HepG2 (cell line): ENCODE measurements around the gene KDM5A. TPM values are rescaled to one million over a fixed set of nuclear protein-coding genes. Genes with fewer than 3 reads are reported as not detected.
A peak's percentile ranks its signal among the peaks of the same experiment; 100 is the strongest.
"Not testable (repeated sequence)": the region's sequence is repeated elsewhere in the genome, so short reads cannot be mapped to it uniquely, and the experiment has no call there.

Experiments
- ATAC-seq: fragments of 200-7000 bp; cut with Tn5 transposase; 3 replicates; pipeline ENCODE4 v1.9.1; 2020; ENCODE audit warnings: mild to moderate bottlenecking, moderate library complexity
- BruUV-seq: library from RNA; stranded (reverse); fragments of 400-500 nt; replicated peaks from 2 replicates; lab custom pipeline; 2021; lab: Mats Ljungman, UMichigan
- CTCF ChIA-PET: fragments of 300-600 bp; formaldehyde crosslinking; extraction: SDS; loops from one replicate; lab custom pipeline; 2021; ENCODE audit warnings: low total read pairs, inconsistent platforms, low intra/inter-chr PET ratio; lab: Yijun Ruan, JAX
- POLR2A ChIA-PET: fragments of 350-600 bp; sonication (Branson Sonifier 250); formaldehyde crosslinking; loops from one replicate; lab custom pipeline; 2020; ENCODE audit warnings: antibody characterized with exemption, inconsistent platforms; lab: Yijun Ruan, JAX
- DNase-seq: peaks from one replicate; pipeline ENCODE4 v3.0.0-alpha.2; 2015; ENCODE audit warnings: low spot score
- FAIRE-seq: peaks from 3 replicates; lab custom pipeline; 2011; peaks lifted over from hg19 to GRCh38; lab: Jason Lieb, UNC
- H2AFZ ChIP-seq: one replicate; pipeline ENCODE4 v1.6.1; 2011; ENCODE audit warnings: low read length, inconsistent platforms
- H3K27ac ChIP-seq: fragments of 300-600 bp; 3 replicates; pipeline ENCODE4 v1.8.0; 2011; ENCODE audit warnings: mixed run types, mild to moderate bottlenecking, mixed read lengths, low read length, inconsistent platforms; ENCODE audit not compliant: insufficient read depth; ENCODE audit errors: extremely low read length
- H3K27me3 ChIP-seq, 2 experiments: fragments of 200-600 bp in 1 of 2; 2 replicates in 1 of 2; 3 replicates in 1 of 2; pipeline versions ENCODE4 v1.6.0 to v1.8.0; 2011; ENCODE audit warnings: low read length in 2 of 2, mild to moderate bottlenecking in 2 of 2, moderate library complexity in 2 of 2, inconsistent platforms in 1 of 2; ENCODE audit not compliant: insufficient read depth in 2 of 2, control insufficient read depth in 1 of 2
- H3K36me3 ChIP-seq, 2 experiments: fragments of 200-600 bp in 1 of 2; replicated peaks in 1 of 2; 2 replicates in 1 of 2; 3 replicates in 1 of 2; pipeline versions ENCODE4 v1.5.1 to v1.8.0; 2011; ENCODE audit warnings: low read length in 2 of 2, inconsistent platforms in 1 of 2; ENCODE audit not compliant: insufficient read depth in 2 of 2, control insufficient read depth in 1 of 2
- H3K4me1 ChIP-seq: 2 replicates; pipeline ENCODE4 v1.5.1; 2012; ENCODE audit warnings: low read length, inconsistent platforms; ENCODE audit not compliant: insufficient read depth
- H3K4me2 ChIP-seq: 2 replicates; pipeline ENCODE4 v1.6.0; 2011; ENCODE audit warnings: low read depth, low read length, inconsistent platforms
- H3K4me3 ChIP-seq, 3 experiments: fragments of 200-600 bp in 1 of 3; sonication (generic), shearing (Covaris generic) in 1 of 3; replicated peaks in 1 of 3; 2 replicates each; pipeline ENCODE4 v1.5.1; 2011 to 2016; ENCODE audit warnings: low read length in 3 of 3, inconsistent platforms in 2 of 3, low read depth in 2 of 3, mild to moderate bottlenecking in 2 of 3, control low read depth in 1 of 3, mixed read lengths in 1 of 3; ENCODE audit not compliant: insufficient read depth in 1 of 3
- H3K79me2 ChIP-seq: one replicate; pipeline ENCODE4 v1.6.1; 2011; ENCODE audit warnings: low read length, inconsistent platforms; ENCODE audit not compliant: insufficient read depth
- H3K9ac ChIP-seq: 2 replicates; pipeline ENCODE4 v1.6.0; 2011; ENCODE audit warnings: mild to moderate bottlenecking, low read depth, low read length, inconsistent platforms; ENCODE audit not compliant: insufficient read depth
- H3K9me3 ChIP-seq: 2 replicates; pipeline ENCODE4 v1.5.1; 2012; ENCODE audit warnings: mild to moderate bottlenecking, low read length
- H4K20me1 ChIP-seq: 2 replicates; pipeline ENCODE4 v1.6.0; 2011; ENCODE audit warnings: inconsistent platforms, mild to moderate bottlenecking, low read length, moderate library complexity; ENCODE audit not compliant: insufficient read depth
- GTF3A ChIP-seq: sonication (generic); formaldehyde crosslinking; conservative IDR thresholded peaks from 2 replicates; pipeline ENCODE4 v1.4.0; 2020; ENCODE audit warnings: mild to moderate bottlenecking, missing genetic modification reagents
- HNF4A ChIP-seq: sonication (generic); formaldehyde crosslinking; IDR thresholded peaks from 2 replicates; pipeline ENCODE4 v1.4.0; 2020; ENCODE audit warnings: missing genetic modification reagents
- ZNF607 ChIP-seq: sonication (generic); formaldehyde crosslinking; IDR thresholded peaks from 2 replicates; pipeline ENCODE4 v1.5.1; 2020; ENCODE audit warnings: missing genetic modification reagents, mild to moderate bottlenecking, borderline replicate concordance
- ZNF614 ChIP-seq: IDR thresholded peaks from 2 replicates; pipeline ENCODE4 v1.6.1; 2018; ENCODE audit warnings: missing biosample characterization, missing genetic modification reagents, inconsistent platforms, borderline replicate concordance
- ZNF883 ChIP-seq: sonication (generic); formaldehyde crosslinking; IDR thresholded peaks from 2 replicates; pipeline ENCODE4 v1.5.1; 2020; ENCODE audit warnings: mild to moderate bottlenecking, missing genetic modification reagents; ENCODE audit errors: not compliant biosample characterization
- WGBS: methylation state at CpG from one replicate; pipeline ENCODE4 v1.1.6; 2017; ENCODE audit warnings: low lambda C conversion rate; 5-methylcytosine and 5-hydroxymethylcytosine counted together
- in situ Hi-C: cut with HindIII; loops from 2 replicates; pipeline ENCODE4 v1.10.0; 2017; ENCODE audit warnings: low pct_unique_long_range_greater_than_20kb; ENCODE audit not compliant: extremely low pct_ligation_motif_present
- intact Hi-C: fragments of 100-400 bp; cut with micrococcal nuclease; formaldehyde crosslinking; loops from one replicate; pipeline ENCODE4 v1.10.0; 2022; ENCODE audit not compliant: unreplicated experiment
- polyA plus RNA-seq, 8 experiments: library from polyadenylated mRNA; depleted of rRNA in 3 of 8; stranded (reverse) in 7 of 8; unstranded in 1 of 8; fragments of >200 nt; fragmentation: Illumina TruSeq in 4 of 8; extraction: Trizol in 4 of 8; gene quantifications; 2 replicates each; pipeline versions ENCODE4 v1.2.1 to v1.2.3, GENCODE V29; 2011 to 2016; ENCODE audit warnings: low read depth in 4 of 8, missing spikeins in 1 of 8, mixed read lengths in 1 of 8; ENCODE audit not compliant: insufficient read depth in 1 of 8
- total RNA-seq, 5 experiments: library from RNA; depleted of rRNA; stranded (reverse); fragments of >200 nt; fragmentation: Illumina TruSeq; extraction: Trizol; gene quantifications; 2 replicates each; pipeline ENCODE4 v1.2.3, GENCODE V29; 2016; ENCODE audit warnings: low read depth in 1 of 5
- TF ChIP-seq, protein P1 (sequence below): sonication (generic); formaldehyde crosslinking; IDR thresholded peaks from 2 replicates; pipeline ENCODE4 v1.8.0; 2022; ENCODE audit warnings: mild to moderate bottlenecking, missing genetic modification reagents, moderate library complexity
- TF ChIP-seq, protein P2 (sequence below), 2 experiments: sonication (generic) in 1 of 2; formaldehyde crosslinking in 1 of 2; IDR thresholded peaks; 2 replicates each; pipeline versions ENCODE4 v1.4.0 to v1.6.1; 2016 to 2020; ENCODE audit warnings: borderline replicate concordance in 1 of 2, low read depth in 1 of 2, mild to moderate bottlenecking in 1 of 2, missing genetic modification reagents in 1 of 2

KDM5A gene
- total and polyA plus RNA-seq, 2 of the 13 experiments (the other 11 are each of a cell fraction or from before 2014, with no cell fraction given): 12.0 to 29.2 TPM

DNA sequence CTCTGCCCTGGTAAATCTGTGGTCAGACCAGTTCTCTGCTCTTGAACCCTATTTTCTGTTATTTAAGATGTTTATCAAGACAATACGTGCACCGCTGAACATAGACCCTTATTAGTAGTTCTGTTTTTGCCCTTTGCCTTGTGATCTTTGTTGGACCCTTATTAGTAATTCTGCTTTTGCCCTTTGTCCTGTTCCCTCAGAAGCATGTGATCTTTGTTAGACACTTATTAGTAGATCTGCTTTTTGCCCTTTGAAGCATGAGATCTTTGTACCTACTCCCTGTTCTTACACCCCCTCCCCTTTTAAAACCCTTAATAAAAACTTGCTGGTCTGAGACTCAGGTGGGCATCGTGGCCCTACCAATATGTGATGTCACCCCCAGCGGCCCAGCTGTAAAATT, 153.2 kb downstream of the KDM5A start:
- in situ Hi-C loops, H3K4me2 ChIP-seq, H3K79me2 ChIP-seq, H3K36me3 ChIP-seq, H4K20me1 ChIP-seq, H2AFZ ChIP-seq, CTCF ChIA-PET, intact Hi-C loops, ATAC-seq, H3K9ac ChIP-seq, H3K4me3 ChIP-seq, FAIRE-seq, H3K27me3 ChIP-seq, H3K9me3 ChIP-seq, BruUV-seq, DNase-seq, H3K27ac ChIP-seq: not testable (repeated sequence)
- TF ChIP-seq HNF4A (peak; percentile 33; the same call in 1 of the 2 replicates), ZNF614 (CRISPR knock-in tag) (peak; percentile 44; the same call in 1 of the 2 replicates)
- POLR2A ChIA-PET: interaction anchor here (1.6 to 1.7 kb wide), 3 partner anchors 13 to 23 kb away, joined by 4 to 12 read pairs (median 5); partner anchors contain the start of gene SLC6A12
- WGBS: 81% methylated on average over 4 of the region's 4 CpGs
- H3K4me1 ChIP-seq: peaks cover 58% of the 10 kb centered on the region

DNA sequence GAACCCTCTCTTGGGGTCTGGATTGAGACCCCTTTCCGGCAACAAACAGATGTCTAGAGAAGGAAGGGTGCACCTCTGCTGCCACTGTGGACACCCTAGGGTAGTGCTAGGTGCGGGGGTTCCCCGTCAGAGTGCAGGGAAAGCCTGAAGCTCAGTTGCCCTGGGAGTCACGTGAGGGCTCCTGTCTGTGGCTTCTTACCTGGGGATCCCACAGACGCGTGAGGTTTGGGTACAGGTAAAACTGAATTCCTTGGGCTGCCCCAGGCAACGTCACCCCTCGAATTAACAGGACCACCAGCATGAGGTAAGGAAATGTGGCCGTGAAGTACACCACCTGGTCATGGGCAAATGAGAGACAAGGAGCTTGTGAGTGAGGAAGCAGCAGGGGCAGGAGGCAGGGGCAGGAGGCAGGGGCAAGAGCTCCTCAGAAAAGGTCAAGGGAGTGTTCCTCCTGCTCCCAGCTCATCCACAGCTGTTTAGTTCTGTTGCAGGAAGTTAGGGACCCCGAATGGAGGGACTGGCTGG, 154.2 kb downstream of the KDM5A start:
- no peaks in the 10 kb centered on the region for H3K79me2 ChIP-seq
- no peaks in the 10 kb centered on the region for H4K20me1 ChIP-seq
- intact Hi-C loops: no loop called here
- in situ Hi-C loops: no loop called here
- H3K4me2 ChIP-seq: no peak overlapping the region
- ChIA-PET POLR2A (no interaction called here), CTCF (no interaction called here)
- H3K36me3 ChIP-seq: no peaks in the 10 kb centered on the region
- H2AFZ ChIP-seq: no peak overlapping the region
- DNase-seq (no peak), FAIRE-seq (no peak), ATAC-seq (no peak)
- peaks cover 0 to 3% of the 10 kb centered on the region in 2 experiments; a peak in 2 of 5 replicates for H3K27me3 ChIP-seq
- no peak overlapping the region for H3K4me3 ChIP-seq
- H3K9me3 ChIP-seq: peaks cover 4% of the 10 kb centered on the region; the same call in 1 of the 2 replicates
- TF ChIP-seq GTF3A (CRISPR knock-in tag) (no peak), ZNF607 (no peak), ZNF883 (CRISPR knock-in tag) (no peak)
- TF ChIP-seq, protein P1, sequence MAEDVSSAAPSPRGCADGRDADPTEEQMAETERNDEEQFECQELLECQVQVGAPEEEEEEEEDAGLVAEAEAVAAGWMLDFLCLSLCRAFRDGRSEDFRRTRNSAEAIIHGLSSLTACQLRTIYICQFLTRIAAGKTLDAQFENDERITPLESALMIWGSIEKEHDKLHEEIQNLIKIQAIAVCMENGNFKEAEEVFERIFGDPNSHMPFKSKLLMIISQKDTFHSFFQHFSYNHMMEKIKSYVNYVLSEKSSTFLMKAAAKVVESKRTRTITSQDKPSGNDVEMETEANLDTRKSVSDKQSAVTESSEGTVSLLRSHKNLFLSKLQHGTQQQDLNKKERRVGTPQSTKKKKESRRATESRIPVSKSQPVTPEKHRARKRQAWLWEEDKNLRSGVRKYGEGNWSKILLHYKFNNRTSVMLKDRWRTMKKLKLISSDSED: no peak
- TF ChIP-seq, protein P2, sequence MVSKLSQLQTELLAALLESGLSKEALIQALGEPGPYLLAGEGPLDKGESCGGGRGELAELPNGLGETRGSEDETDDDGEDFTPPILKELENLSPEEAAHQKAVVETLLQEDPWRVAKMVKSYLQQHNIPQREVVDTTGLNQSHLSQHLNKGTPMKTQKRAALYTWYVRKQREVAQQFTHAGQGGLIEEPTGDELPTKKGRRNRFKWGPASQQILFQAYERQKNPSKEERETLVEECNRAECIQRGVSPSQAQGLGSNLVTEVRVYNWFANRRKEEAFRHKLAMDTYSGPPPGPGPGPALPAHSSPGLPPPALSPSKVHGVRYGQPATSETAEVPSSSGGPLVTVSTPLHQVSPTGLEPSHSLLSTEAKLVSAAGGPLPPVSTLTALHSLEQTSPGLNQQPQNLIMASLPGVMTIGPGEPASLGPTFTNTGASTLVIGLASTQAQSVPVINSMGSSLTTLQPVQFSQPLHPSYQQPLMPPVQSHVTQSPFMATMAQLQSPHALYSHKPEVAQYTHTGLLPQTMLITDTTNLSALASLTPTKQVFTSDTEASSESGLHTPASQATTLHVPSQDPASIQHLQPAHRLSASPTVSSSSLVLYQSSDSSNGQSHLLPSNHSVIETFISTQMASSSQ (IDR thresholded peaks at IDR 0.05; ENCODE audit: low read depth): no peak
- TF ChIP-seq, protein P2 (CRISPR knock-in tag; IDR thresholded peaks at IDR 0.05; ENCODE audit: borderline replicate concordance): no peak
- peaks cover 60% of the 10 kb centered on the region for H3K4me1 ChIP-seq
- 92% methylated on average over 10 of the region's 10 CpGs for WGBS
- H3K9ac ChIP-seq: no peak overlapping the region
- no TSS peak for BruUV-seq
- H3K27ac ChIP-seq: no peak overlapping the region
